ENCODE results near the gene DNASE1L2. TPM values are rescaled to one million over a fixed set of nuclear protein-coding genes. Genes with fewer than 3 reads are reported as not detected.

Gene DNASE1L2
- total RNA-seq, 1 experiment from 2014 or later, result 0.27 TPM

- Histone ChIP-seq H3K4me3 (ENCODE audit: low read depth, low read length) (no peak overlapping the region), H3K36me3 (ENCODE audit: control insufficient read depth, insufficient read depth, low read length) (no peaks in the 10 kb centered on the region), H3K27me3 (replicated peaks; ENCODE audit: control insufficient read depth, insufficient read depth, low read length) (no peaks in the 10 kb centered on the region), H3K4me1 (no peaks in the 10 kb centered on the region), H3K9me3 (no peaks in the 10 kb centered on the region)
- Mint-ChIP-seq H3K4me3 (ENCODE audit: unreplicated experiment) (no peak overlapping the region), H3K27ac (ENCODE audit: unreplicated experiment) (no peak overlapping the region), H3K36me3 (ENCODE audit: insufficient read depth, unreplicated experiment) (peaks cover 6% of the 10 kb centered on the region), H3K27me3 (ENCODE audit: insufficient read depth, unreplicated experiment) (peaks cover 3% of the 10 kb centered on the region), H3K4me1 (ENCODE audit: low read depth, unreplicated experiment) (no peaks in the 10 kb centered on the region), H3K9me3 (ENCODE audit: unreplicated experiment) (no peaks in the 10 kb centered on the region)
- TF ChIP-seq CTCF (IDR thresholded peaks at IDR 0.05; ENCODE audit: insufficient read depth in 1 of 2, low read depth in 1 of 2, low read length in 1 of 2, severe bottlenecking in 1 of 2, unreplicated experiment in 1 of 2), result peak in 1 of 2 experiments; percentile 19
- POLR2A ChIA-PET, result no interaction called here
- intact Hi-C loops (cut with micrococcal nuclease; ENCODE audit: unreplicated experiment), result no loop called here
- peak in 1 of 2 experiments; percentile 21 for DNase-seq
- CTCF ChIA-PET, result no interaction called here
- BruUV-seq (replicated peaks), result no TSS peak
These were observed 42.0 kb downstream of the DNASE1L2 start for GRCh38 chr16:2278272-2278608.

GRCh38 chr16:2278956-2279800, 42.9 kb downstream of the DNASE1L2 start:
- no peak for DNase-seq
- intact Hi-C loops (cut with micrococcal nuclease; ENCODE audit: unreplicated experiment), result no loop called here
- BruUV-seq (replicated peaks), result no TSS peak
- ChIA-PET POLR2A (interaction anchor here (0.5 kb wide), 1 partner anchor 27 kb away, joined by 3 read pairs; no protein-coding TSS in a partner anchor), CTCF (interaction anchor here (1.1 kb wide), 1 partner anchor 10 kb away, joined by 4 read pairs; no protein-coding TSS in a partner anchor)
- Histone ChIP-seq H3K4me1 (no peaks in the 10 kb centered on the region), H3K36me3 (ENCODE audit: control insufficient read depth, insufficient read depth, low read length) (no peaks in the 10 kb centered on the region), H3K4me3 (ENCODE audit: low read depth, low read length) (no peak overlapping the region), H3K27me3 (replicated peaks; ENCODE audit: control insufficient read depth, insufficient read depth, low read length) (no peaks in the 10 kb centered on the region), H3K9me3 (no peaks in the 10 kb centered on the region)
- no peaks in the 10 kb centered on the region for H3K4me1 Mint-ChIP-seq (ENCODE audit: low read depth, unreplicated experiment)
- no peaks in the 10 kb centered on the region for H3K9me3 Mint-ChIP-seq (ENCODE audit: unreplicated experiment)
- TF ChIP-seq CTCF (IDR thresholded peaks at IDR 0.05; ENCODE audit: insufficient read depth in 1 of 2, low read depth in 1 of 2, low read length in 1 of 2, severe bottlenecking in 1 of 2, unreplicated experiment in 1 of 2), result no peak
- H3K36me3 Mint-ChIP-seq (ENCODE audit: insufficient read depth, unreplicated experiment), result peaks cover 6% of the 10 kb centered on the region
- H3K27ac Mint-ChIP-seq (ENCODE audit: unreplicated experiment), result no peak overlapping the region
- H3K4me3 Mint-ChIP-seq (ENCODE audit: unreplicated experiment), result no peak overlapping the region
- peaks cover 3% of the 10 kb centered on the region for H3K27me3 Mint-ChIP-seq (ENCODE audit: insufficient read depth, unreplicated experiment)

- Mint-ChIP-seq H3K36me3 (ENCODE audit: insufficient read depth, unreplicated experiment) (peaks cover 6% of the 10 kb centered on the region), H3K4me3 (ENCODE audit: unreplicated experiment) (no peak overlapping the region), H3K27ac (ENCODE audit: unreplicated experiment) (no peak overlapping the region), H3K27me3 (ENCODE audit: insufficient read depth, unreplicated experiment) (peaks cover 3% of the 10 kb centered on the region), H3K4me1 (ENCODE audit: low read depth, unreplicated experiment) (no peaks in the 10 kb centered on the region), H3K9me3 (ENCODE audit: unreplicated experiment) (no peaks in the 10 kb centered on the region)
- Histone ChIP-seq H3K9me3 (no peaks in the 10 kb centered on the region), H3K4me1 (no peaks in the 10 kb centered on the region), H3K4me3 (ENCODE audit: low read depth, low read length) (no peak overlapping the region), H3K27me3 (replicated peaks; ENCODE audit: control insufficient read depth, insufficient read depth, low read length) (no peaks in the 10 kb centered on the region), H3K36me3 (ENCODE audit: control insufficient read depth, insufficient read depth, low read length) (no peaks in the 10 kb centered on the region)
- intact Hi-C loops (cut with micrococcal nuclease; ENCODE audit: unreplicated experiment), result no loop called here
- no peak for DNase-seq
- no peak for TF ChIP-seq CTCF (IDR thresholded peaks at IDR 0.05; ENCODE audit: insufficient read depth in 1 of 2, low read depth in 1 of 2, low read length in 1 of 2, severe bottlenecking in 1 of 2, unreplicated experiment in 1 of 2)
- ChIA-PET POLR2A (interaction anchor here (0.8 kb wide), 1 partner anchor 29 kb away, joined by 3 read pairs; the partner anchor contains the start of gene ECI1), CTCF (no interaction called here)
- no TSS peak for BruUV-seq (replicated peaks)
These were observed 44.2 kb downstream of the DNASE1L2 start for GRCh38 chr16:2280461-2280860.
